Nephron progenitor cell (in vitro differentiated cells): ENCODE measurements around the gene PDS5A.
A peak's percentile ranks its signal among the peaks of the same experiment; 100 is the strongest.
"Not testable (repeated sequence)": the region's sequence is repeated elsewhere in the genome, so short reads cannot be mapped to it uniquely, and the experiment has no call there.

Experiments used
- DNase-seq: peaks from one replicate; pipeline ENCODE4 v3.0.0; 2021
- H3K27ac Mint-ChIP-seq: 2 replicates; pipeline ENCODE4 v1.8.0; 2021; ENCODE audit warnings: mild to moderate bottlenecking, moderate library complexity, mixed read lengths
- H3K27me3 Mint-ChIP-seq: 2 replicates; pipeline ENCODE4 v1.8.0; 2021; ENCODE audit warnings: mild to moderate bottlenecking, low read depth, mixed read lengths; ENCODE audit not compliant: poor library complexity
- H3K36me3 Mint-ChIP-seq: 2 replicates; pipeline ENCODE4 v1.8.0; 2021; ENCODE audit warnings: low read depth, mixed read lengths
- H3K4me1 Mint-ChIP-seq: 2 replicates; pipeline ENCODE4 v1.8.0; 2021; ENCODE audit warnings: mixed read lengths
- H3K4me3 Mint-ChIP-seq: 2 replicates; pipeline ENCODE4 v1.8.0; 2021; ENCODE audit warnings: mild to moderate bottlenecking, moderate library complexity, mixed read lengths
- H3K9me3 Mint-ChIP-seq: 2 replicates; pipeline ENCODE4 v1.8.0; 2021; ENCODE audit warnings: mild to moderate bottlenecking, moderate library complexity, mixed read lengths
- TF ChIP-seq, protein P1 (sequence below): fragments of 200-600 bp; sonication (generic); IDR thresholded peaks from 2 replicates; pipeline ENCODE4 v1.5.0; 2021; ENCODE audit warnings: antibody characterized with exemption

PDS5A gene

DNA sequence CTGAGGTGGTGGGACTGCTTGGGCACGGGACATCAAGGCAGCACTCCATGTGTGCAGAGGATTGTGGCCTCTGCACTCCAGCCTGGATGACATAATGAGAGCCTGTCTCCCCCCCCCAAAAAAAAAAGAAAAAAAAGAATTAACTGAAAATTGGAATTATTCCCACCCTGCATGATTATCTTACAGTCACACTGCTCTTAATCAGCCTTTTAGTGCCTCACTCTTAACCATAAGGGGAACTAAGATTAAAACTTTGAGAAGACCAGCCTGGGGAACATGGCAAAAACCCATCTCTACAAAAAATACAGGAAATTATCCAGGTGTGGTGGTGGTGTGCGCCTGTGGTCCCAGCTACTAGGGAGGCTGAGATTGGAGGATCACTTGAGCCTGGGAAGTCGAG lies 185.2 kb downstream of the PDS5A start:
- Mint-ChIP-seq H3K4me3 (no peak overlapping the region), H3K27me3 (no peaks in the 10 kb centered on the region), H3K4me1 (no peaks in the 10 kb centered on the region), H3K9me3 (no peaks in the 10 kb centered on the region), H3K36me3 (no peaks in the 10 kb centered on the region), H3K27ac (no peak overlapping the region)
- TF ChIP-seq, protein P1, sequence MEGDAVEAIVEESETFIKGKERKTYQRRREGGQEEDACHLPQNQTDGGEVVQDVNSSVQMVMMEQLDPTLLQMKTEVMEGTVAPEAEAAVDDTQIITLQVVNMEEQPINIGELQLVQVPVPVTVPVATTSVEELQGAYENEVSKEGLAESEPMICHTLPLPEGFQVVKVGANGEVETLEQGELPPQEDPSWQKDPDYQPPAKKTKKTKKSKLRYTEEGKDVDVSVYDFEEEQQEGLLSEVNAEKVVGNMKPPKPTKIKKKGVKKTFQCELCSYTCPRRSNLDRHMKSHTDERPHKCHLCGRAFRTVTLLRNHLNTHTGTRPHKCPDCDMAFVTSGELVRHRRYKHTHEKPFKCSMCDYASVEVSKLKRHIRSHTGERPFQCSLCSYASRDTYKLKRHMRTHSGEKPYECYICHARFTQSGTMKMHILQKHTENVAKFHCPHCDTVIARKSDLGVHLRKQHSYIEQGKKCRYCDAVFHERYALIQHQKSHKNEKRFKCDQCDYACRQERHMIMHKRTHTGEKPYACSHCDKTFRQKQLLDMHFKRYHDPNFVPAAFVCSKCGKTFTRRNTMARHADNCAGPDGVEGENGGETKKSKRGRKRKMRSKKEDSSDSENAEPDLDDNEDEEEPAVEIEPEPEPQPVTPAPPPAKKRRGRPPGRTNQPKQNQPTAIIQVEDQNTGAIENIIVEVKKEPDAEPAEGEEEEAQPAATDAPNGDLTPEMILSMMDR, result no peak
- no peak for DNase-seq

DNA sequence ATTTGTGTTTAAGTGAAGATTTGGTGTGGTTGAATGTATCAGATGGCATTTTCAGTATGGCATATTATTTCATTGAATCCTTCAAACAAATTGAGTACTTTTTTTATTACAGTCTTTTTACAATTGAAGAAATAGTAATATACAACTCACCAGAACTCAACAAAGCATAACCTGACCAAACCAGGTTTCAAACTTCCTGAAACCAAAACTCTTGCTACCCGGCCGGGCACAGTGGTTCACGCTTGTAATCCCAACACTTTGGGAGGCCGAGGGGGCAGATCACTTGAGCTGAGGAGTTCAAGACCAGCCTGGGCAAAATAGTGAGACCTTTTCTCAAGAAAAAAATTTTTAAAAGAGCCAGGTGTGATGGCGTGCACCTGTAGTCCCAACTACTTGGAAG lies 185.6 kb downstream of the PDS5A start:
- Mint-ChIP-seq H3K36me3 (no peaks in the 10 kb centered on the region), H3K27ac (no peak overlapping the region), H3K27me3 (no peaks in the 10 kb centered on the region), H3K4me1 (no peaks in the 10 kb centered on the region), H3K9me3 (no peaks in the 10 kb centered on the region), H3K4me3 (no peak overlapping the region)
- TF ChIP-seq, protein P1, result no peak
- DNase-seq, result no peak

DNA sequence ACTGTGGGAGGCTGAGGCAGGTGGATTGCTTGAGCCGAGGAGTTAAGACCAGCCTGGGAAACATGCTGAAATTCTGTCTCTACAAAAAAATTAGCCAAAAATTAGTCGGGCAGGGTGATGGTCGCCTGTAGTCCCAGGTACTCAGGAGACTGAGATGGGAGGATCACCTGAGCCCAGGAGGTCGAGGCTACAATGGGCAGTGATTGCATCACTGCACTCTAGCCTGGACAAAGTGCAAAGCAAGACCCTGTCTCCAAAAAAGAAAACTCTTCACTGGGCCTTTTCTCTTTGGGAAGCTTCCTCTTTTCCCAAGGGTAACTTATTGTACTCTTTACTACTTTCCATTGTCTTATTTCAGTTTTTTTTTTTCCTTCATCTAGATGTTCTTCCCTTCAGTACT lies 190.9 kb downstream of the PDS5A start:
- H3K36me3 Mint-ChIP-seq, result no peaks in the 10 kb centered on the region
- no peak for DNase-seq
- peak overlapping the region; percentile 51 for H3K27ac Mint-ChIP-seq
- H3K27me3 Mint-ChIP-seq, result no peaks in the 10 kb centered on the region
- H3K4me3 Mint-ChIP-seq, result no peak overlapping the region
- TF ChIP-seq, protein P1, result no peak
- H3K4me1 Mint-ChIP-seq, result no peaks in the 10 kb centered on the region
- H3K9me3 Mint-ChIP-seq, result no peaks in the 10 kb centered on the region

DNA sequence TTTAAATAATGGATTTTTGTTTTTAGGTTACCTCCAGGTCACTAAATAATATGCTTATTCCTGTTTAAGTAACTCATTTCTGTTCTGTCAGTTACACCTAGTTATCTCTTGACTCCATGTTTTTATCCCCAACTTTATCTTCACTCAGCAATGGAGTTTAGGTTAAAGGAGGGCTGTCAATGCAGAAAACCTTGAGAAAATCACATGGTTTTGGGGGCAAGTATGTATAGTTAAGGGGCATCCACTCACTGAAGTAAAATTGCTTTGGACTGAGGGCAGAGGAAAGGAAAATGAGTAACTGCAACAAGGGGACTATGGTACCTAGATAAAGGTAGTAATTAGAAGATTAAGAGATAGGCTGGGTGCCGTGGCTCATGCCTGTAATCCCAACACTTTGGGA lies 192.6 kb downstream of the PDS5A start:
- Mint-ChIP-seq H3K27me3 (no peaks in the 10 kb centered on the region), H3K27ac (peak overlapping the region; percentile 16), H3K4me3 (no peak overlapping the region), H3K9me3 (no peaks in the 10 kb centered on the region), H3K4me1 (no peaks in the 10 kb centered on the region), H3K36me3 (peaks cover 5% of the 10 kb centered on the region)
- DNase-seq, result no peak
- TF ChIP-seq, protein P1, result no peak

DNA sequence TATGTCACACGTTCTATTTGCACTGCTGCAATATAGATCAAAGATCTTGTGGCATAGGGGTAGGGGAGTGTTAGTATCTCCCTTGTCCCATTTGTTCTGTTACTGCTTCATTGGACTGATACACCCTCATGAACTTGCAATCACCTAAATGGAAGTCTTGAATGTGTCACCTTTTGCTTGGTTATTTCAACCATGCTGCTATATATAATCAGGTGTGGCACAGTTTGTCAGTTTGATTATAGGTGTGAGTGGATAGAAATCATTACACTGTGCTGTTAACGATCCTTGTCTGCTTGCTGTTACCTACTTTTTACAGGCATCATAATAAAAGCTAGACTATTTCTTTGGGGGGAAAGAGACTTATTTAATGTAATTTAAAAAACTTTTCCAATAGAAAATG lies 195.7 kb downstream of the PDS5A start:
- H3K36me3 Mint-ChIP-seq, result peaks cover 14% of the 10 kb centered on the region
- not testable (repeated sequence) for H3K27ac Mint-ChIP-seq, H3K4me3 Mint-ChIP-seq, DNase-seq, H3K27me3 Mint-ChIP-seq, H3K9me3 Mint-ChIP-seq, H3K4me1 Mint-ChIP-seq
